ENCODE results near the gene CIAO2B.
"Not testable (repeated sequence)": the region's sequence is repeated elsewhere in the genome, so short reads cannot be mapped to it uniquely, and the experiment has no call there.

Gene CIAO2B

DNA sequence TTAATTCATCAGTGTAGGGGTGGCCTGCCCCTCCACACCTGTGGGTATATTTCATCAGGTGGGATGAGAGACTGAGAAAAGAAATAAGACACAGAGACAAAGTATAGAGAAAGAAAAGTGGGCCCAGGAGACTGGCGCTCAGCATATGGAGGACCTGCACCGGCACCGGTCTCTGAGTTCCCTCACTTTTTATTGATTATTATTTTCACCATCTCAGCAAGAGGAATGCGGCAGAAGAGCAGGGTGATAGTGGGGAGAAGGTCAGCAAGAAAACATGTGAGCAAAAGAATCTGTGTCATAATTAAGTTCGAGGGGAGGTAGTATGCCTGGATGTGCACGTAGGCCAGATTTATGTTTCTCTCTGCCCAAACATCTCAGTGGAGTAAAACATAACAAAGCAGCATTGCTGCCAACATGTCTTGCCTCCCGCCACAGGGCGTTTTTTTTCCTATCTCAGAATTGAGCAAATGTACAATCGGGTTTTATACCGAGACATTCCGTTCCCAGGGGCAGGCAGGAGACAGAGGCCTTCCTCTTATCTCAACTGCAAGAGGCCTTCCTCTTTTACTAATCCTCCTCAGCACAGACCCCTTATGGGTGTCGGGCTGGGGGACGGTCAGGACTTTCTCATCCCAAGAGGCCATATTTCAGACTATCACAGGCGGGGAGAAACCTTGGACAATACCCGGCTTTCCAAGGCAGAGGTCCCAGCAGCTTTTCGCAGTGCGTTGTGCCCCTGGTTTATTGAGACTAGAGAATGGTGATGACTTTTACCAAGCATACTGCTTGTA is 21.4 kb upstream of the CIAO2B start:
- not testable (repeated sequence) for DNase-seq

DNA sequence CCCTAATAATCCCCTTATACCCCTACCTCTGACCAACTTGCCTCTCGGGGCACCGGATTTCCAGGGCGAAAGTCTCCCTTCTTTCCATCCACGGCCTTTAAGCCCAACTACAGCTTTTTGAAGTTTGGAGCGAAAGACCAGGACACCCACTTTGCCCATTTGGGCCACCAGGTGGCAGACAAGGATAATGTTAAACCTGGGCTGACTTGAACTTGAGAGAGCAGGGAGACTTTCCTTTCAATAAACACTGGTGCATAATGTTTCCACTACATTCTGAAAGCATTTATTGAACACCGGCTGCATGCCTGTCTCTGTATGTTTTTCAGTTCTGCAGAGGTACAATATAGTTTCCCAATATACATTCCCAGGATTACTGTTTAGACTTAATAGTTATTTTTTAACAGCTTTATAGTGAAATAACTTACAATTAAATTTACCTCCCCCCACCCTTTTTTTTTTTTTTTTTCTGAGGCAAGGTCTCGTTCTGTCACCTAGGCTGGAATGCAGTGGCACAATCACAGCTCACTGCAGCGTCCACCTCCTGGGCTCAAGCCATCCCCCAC is 20.0 kb upstream of the CIAO2B start:
- DNase-seq = peak; percentile 28 to 76 (median 60)

DNA sequence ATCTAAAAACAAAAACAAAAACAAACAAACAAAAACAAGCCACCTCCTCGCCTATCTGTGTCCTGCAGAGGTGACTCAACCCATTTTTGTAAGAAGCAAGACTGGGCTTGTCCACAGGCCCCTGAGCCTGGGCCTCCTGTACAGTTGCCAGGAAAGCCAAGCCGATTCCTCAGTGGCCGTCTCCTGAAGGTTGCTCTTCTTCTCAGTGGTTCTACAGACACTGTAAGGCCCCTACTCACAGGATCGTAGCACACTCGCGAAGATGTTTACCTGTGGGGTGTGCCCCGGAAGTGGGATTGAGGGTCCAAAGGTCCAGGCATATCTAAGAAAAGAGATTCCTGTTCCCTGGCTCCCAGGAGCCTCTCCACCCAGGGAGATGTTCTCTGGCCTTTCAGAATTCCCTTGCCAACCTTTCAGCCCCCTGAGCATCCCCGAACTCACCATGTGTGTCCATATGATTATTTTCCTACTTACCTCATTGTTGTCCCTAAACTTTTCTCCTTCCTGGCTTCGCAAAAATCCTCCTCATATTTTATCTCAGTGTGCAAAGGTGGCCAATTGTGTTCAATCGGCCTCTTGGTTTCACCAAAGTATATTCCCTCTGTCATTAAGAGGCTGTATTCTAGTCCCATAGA is 19.4 kb upstream of the CIAO2B start:
- no peak for DNase-seq

DNA sequence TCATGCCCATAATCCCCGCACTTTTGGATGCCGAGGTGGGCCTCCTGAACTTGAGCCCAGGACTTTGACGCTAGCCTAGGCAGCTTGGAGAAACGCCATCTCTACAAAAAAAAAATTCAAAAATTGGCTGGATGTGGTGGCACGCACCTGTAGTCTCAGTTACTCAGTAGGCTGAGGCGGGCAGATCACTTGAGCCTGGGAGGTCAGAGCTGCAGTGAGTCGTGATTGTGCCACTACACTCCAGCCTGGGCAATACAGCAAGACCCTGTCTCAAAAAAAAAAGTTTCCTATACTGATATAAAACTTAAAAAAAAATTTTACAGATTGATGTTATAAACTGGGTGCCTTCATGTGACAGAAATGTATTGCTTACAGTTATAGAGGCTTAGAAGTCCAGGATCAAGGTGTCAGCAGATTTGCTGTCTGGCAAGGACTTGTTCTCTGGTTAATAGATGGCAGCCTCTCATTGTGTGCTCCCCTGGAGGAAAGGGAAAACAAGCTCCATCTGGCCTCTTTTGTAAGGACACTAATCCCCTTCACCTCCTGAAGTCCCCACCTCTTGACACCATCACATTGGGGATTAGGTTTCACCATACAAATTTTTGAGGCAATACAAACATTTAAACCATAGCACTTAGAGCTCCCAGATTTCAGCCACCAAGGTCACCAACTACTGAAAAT is 18.4 kb upstream of the CIAO2B start:
- DNase-seq = no peak

DNA sequence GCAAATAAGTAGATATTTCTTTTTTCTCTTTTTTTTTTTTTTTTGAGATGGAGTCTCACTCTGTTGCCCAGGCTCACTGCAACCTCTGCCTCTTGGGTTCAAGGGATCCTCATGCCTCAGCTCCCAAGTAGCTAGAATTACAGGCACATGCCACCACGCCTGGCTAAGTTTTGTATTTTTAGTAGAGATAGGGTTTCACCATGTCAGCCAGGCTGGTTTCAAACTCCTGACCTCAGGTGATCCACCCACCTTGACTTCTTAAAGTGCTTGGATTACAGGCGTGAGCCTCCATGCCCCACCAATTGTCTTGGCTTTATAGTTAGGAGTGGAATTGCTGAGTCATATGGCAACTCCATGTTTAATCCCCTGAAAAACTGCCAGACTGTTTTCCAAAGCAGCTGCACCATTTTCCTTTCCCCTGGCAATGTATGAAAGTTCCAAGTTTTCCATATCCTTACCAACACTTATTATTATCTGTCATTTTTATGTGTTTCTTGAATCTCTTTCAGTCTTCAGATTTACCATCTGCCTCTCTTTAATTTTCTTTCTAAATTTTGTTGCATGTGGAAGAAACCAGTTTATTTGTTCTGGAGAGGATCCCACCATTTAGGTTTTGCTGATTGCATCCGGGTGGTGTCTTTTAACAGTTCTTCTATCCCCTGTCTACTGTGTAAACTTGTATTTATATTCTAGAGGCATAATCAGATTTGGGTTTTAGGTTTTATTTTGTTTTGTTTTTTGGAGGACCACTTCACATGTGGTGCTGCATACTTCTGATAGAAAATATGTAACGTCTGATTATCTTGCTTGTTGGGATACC is 17.0 kb upstream of the CIAO2B start:
- DNase-seq = no peak

DNA sequence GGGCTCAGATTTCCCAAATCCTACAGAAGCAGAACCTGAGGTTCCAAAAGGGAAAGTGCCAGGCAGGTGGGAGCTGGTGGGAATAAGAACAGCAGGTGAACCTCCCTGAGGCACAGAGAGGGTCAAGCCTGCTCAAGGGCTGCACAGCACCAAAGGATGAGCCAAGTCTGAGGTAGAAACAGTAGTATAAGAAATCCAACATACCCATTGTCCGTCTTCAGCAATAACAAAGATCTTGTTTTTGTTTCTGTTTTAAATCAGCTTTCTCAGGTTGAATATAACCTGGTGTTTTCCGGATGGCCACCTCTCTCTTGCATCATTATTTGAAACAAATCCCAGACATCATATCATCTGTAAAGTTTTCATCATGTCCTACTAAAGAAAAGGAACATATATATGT is 16.2 kb upstream of the CIAO2B start:
- DNase-seq = no peak

DNA sequence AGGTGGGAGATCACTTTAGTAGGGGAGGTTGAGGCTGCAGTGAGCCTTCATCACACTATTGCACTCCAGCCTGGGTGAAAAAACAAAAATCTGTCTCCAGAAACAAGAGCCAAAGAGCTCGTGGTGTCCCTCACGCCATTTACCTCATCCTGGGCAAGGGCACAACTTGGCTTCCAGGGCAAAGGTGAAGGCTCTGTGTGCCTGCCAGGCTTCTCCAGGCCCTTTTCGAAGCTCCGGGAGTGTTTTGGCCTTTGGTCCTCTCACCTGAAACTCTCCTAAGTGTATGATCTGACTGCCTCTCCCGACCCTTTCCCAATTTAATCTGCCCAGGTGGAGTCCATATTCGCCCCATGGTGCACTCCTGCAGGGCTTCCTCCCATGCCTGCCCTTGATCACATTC is 15.3 kb upstream of the CIAO2B start:
- no peak for DNase-seq

DNA sequence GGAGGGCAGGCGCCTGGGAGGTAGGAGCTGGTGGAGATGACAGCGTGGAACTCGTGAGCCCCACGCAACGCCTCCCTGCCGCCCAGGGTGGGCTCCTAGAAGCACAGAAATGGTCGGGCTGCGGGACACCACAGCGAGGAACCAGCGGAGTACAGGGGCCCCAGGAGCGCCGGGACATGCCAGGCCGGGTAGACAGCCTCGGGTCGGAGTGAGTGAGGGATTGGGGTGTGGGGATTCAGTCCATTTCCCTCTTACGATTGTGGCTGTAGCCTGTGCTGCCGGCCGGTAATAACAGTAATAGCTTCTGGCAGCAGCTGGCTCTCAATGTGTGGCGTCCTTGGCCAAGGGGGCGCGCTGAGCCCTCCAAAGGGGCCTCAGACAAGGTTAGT is 14.6 kb upstream of the CIAO2B start:
- no peak for DNase-seq

DNA sequence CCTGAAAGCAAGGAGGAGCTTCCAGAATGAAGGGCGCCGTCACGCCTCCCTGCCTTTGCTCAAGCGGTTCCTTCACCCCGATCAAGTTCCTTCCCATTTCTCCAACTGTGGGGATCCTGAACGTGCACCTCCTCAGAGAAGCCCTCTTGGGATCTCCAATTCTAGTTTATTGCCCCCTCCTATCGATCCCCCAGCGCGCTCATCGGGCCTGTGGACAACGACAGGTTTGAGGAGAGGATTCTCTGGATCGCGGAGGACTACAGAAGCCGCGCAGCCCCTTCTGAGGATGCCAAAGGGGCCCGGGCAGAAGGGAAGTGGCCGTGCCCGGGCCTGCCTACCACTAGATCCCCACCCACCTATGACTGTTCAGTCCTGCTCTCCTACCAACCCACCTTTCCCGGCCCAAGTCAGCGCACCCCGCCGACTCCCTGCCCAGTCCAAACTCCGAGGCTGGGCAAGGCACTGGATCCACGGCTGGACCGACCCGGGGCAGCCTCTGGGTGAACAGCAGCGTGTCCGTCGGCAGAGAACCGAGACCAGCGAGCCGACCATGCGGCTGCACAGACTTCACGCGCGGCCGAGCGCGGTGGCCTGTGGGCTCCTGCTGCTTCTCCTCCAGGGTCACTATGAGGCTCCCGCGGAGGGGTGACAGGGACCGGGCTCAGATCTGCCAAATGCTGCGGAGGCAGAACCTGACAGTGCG is 14.1 kb upstream of the CIAO2B start:
- DNase-seq = peak in 1 of 6 experiments; percentile 22

DNA sequence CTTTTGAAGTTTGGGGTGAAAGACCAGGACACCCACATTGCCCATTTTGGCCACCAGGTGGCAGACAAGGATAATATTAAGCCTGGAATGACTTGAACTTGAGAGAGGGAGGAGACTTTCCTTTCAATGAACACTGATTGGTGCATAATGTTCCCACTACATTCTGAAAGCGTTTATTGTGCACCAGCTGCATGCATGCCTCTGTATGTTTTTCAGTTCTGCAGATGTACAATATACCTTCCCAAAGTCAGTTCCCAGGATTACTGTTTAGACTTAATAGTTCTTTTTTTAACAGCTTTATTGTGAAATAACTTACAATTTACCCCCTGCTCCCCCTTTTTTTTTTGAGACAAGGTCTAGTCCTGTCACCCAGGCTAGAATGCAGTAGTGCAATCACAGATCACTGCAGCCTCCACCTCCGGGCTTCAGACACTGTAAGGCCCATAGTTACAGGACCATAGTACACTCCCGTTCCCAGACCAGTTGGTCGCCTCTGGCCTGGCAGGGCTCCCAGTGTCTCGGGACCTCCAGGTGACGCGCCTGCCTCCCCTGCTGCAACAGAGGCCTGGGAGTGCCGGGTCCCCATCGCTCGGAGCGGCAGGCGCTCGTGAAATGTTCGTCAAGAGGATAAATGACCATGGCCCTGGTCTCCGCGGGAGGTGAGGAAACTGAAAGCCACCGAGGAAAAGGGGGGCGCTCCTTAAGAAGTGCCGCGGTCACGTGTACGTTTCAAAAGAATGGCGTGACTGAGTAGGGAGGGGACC is 13.3 kb upstream of the CIAO2B start:
- DNase-seq = peak; percentile 61 to 86 (median 79)

DNA sequence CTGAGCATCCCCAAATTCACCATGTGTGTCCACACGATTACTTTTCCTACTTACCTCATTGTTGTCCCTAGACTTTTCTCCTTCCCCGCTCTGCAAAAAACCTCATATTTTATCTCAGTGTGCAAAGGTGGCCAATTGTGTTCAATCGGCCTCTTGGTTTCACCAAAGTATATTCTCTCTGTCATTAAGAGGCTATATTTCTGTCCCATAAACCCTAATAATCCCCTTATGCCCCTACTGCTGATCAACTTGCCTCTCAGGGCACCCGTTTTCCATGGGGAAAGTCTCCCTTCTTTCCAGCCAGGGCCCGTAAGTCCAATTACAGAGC is 12.7 kb upstream of the CIAO2B start:
- no peak for DNase-seq

DNA sequence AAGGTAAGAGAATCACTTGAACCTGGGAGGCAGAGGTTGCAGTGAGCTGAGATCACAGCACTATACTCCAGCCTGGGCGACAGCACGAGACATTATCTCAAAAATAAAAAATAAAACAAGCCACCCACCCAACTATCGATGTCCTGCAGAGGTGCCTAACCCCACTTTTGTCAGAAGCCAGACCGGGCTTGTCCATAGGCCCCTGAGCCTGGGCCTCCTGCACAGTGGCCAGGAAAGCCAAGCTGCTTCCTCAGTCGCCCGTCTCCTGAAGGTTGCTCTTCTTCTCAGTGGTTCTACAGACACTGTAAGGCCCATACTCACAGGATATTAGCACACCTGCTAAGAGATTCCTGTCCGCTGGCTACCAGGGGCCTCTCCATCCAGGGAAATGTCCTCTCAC is 12.3 kb upstream of the CIAO2B start:
- DNase-seq = no peak

DNA sequence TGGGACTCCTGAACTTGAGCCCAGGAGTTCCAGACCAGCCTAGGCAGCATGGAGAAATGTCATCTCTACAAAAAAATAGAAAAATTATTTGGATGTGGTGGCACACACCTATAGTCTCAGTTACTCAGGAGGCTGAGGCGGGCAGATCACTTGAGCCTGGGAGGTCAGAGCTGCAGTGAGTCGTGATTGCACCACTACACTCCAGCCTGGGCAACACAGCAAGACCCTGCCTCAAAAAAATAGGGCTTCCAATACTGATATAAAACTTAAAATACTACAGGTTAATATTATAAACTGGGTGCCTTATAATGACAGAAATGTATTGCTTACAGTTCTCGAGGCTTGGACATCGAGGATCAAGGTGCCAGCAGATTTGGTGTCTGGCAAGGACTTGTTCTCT is 11.7 kb upstream of the CIAO2B start:
- no peak for DNase-seq

DNA sequence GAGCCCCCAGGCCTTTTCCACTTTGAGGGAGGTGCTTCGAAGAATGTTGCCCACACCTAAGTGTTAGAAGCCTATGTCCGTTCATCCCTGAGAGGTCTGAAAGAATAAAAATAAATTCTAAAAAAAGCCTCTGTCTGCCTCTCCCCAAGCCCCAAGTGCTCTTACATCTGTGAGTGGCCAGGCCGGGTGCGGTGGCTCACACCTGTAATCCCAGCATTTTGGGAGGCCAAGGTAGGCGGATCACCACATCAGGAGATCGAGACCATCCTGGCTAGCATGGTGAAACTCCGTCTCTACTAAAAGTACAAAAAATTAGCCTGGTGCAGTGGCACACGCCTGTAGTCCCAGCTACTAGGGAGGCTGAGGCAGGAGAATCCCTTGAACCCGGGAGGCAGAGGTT is 10.8 kb upstream of the CIAO2B start:
- not testable (repeated sequence) for DNase-seq

DNA sequence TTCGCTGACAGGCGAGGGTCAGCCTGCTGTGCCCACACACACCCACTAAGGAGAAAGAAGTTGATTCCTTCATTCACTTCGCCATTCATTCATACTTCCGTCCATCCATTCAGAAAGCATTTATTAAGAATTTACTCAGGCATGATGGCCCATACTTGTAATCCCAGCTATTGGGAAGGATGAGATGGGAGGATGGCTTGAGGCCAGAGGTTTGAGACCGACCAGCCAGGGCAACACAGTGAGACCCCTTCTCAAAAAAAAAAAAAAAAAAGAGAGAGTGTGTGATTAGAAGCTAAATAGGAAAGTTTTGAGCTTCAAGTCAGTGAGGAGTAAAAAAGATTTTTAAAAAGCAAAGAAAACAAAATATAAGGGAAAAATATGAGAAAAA is 9.8 kb upstream of the CIAO2B start:
- DNase-seq = no peak

DNA sequence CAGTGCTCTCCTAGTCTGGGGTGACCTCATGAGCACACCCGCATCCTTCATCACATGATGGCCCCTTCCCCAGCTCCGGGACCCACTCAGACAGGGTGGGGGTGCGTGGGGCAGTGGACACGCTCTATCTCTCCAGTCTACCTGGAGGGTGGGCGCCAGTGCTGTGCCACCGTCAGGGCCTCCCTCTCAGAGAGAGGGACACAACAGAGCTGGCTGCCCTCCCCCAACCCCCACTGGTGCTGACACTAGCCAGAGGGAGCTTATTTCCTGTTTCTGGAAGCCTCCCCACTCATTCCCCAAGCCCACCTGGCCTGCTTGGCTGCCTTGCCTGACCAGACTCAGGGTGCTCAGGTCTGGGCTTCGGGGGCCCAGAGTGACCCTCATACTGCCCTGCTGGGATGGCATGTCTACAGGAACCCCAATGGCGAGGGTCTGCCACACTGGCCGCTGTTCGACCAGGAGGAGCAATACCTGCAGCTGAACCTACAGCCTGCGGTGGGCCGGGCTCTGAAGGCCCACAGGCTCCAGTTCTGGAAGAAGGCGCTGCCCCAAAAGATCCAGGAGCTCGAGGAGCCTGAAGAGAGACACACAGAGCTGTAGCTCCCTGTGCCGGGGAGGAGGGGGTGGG is 9.3 kb upstream of the CIAO2B start:
- DNase-seq = no peak

DNA sequence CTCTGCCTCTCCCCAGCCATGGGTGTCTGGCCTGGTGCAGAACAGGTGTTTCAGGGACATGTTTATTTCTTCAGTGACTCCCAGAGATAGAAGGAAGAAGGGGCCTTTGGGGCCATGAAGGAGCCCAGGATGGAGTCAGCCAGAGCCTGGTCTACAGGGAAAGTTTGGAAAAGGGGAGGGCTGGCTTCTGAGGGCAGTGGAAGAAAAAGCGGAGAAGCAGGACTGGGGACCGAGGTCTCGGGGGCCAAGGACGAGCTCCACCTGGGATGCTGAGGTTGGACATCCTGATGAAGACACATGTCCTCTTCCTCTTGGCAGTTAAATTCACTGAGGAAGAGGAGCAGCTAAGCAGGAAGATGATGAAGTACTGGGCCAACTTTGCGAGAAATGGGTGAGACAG is 8.8 kb upstream of the CIAO2B start:
- DNase-seq = no peak

DNA sequence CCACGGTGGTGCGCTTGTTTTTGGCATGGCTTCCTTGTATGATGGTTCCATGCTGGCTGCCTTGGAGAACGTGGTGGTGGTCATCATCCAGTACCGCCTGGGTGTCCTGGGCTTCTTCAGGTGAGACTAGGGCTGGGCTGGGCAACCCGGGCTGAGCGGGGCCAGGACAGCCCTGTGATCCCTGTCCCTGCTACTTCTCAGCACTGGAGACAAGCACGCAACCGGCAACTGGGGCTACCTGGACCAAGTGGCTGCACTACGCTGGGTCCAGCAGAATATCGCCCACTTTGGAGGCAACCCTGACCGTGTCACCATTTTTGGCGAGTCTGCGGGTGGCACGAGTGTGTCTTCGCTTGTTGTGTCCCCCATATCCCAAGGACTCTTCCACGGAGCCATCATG is 6.0 kb upstream of the CIAO2B start:
- no peak for DNase-seq

DNA sequence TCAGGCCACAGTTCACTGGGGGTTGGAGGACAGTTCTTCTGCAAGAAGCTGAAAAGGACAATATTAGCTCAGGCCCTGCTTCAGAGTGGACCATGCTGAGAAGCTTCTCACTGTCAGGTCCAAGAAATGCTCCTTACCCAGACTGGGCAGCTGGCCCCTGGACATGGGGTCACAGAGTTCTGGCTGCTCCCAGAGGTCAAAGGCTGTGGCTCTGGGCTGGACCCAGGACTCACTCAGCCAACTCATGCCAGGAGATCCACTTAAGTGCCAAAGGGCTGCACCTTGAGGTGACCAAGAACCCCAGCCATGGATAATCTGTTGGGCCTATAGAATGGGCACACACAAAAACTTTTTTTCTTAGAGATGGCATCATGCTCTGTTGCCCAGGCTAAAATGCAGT is 5.2 kb upstream of the CIAO2B start:
- no peak for DNase-seq

DNA sequence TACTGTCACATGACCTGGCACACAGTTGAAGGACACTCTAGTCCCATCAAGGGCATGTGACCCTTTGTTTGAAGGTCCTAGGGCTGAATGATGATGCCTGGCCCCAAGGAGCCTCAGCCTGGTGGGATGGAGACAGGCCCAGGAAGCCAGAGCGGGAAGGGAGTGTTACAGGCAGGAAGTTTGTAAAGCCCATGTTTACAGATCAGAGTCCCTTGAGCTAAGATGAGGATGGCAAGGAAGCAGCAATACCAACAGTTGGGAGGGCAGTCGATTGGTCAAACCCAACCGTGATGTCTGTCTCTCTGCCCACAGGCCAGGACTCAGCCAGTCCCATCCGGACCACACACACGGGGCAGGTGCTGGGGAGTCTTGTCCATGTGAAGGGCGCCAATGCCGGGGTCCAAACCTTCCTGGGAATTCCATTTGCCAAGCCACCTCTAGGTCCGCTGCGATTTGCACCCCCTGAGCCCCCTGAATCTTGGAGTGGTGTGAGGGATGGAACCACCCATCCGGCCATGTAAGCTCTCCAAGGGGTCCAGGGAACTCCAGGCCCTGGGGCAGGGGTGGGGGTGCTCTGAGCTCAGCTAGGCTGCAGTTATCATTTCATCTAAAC is 3.6 kb upstream of the CIAO2B start:
- DNase-seq = no peak

Data from stimulated activated naive CD4-positive, alpha-beta T cell (primary cell).